ENCODE results near the gene SPRR2B. TPM values are rescaled to one million over a fixed set of nuclear protein-coding genes. Genes with fewer than 3 reads are reported as not detected.
"Not testable (repeated sequence)": the region's sequence is repeated elsewhere in the genome, so short reads cannot be mapped to it uniquely, and the experiment has no call there.

Gene SPRR2B
- not detected for total RNA-seq
- long read RNA-seq, result 0 reads

- no peak for DNase-seq
- intact Hi-C loops (cut with DNase I), result no loop called here
- ATAC-seq, result no peak
Measured at GRCh38 chr1:153071511-153071910, at the start of gene SPRR2B. Gene SPRR2B (minus strand): TSS chr1:153071611. CDS start chr1:153070839, 772 bp downstream.

GRCh38 chr1:153120945-153121344 lies 49.5 kb upstream of the SPRR2B start:
- intact Hi-C loops (cut with DNase I), result no loop called here

GRCh38 chr1:153119491-153119971 lies 48.1 kb upstream of the SPRR2B start:
- DNase-seq (no peak), ATAC-seq (peak in 1 of 2 donors; percentile 91)
- intact Hi-C loops (cut with DNase I), result no loop called here

More at GRCh38 chr1:153120945-153121344, 49.5 kb upstream of the SPRR2B start:
- ATAC-seq (no peak), DNase-seq (no peak)

- ATAC-seq, result peak in 1 of 2 donors; percentile 36
- DNase-seq; intact Hi-C loops (cut with DNase I): not testable (repeated sequence)
Measured at GRCh38 chr1:153115264-153115663, 43.9 kb upstream of the SPRR2B start.

- intact Hi-C loops (cut with DNase I), result no loop called here
- no peak for ATAC-seq
- DNase-seq, result no peak
Measured at GRCh38 chr1:153113416-153113815, 42.0 kb upstream of the SPRR2B start, which contains the start of gene SPRR2F. Gene SPRR2F (minus strand): TSS chr1:153113516. CDS start chr1:153112733, 783 bp downstream.

GRCh38 chr1:153112454-153112853 lies 41.0 kb upstream of the SPRR2B start:
- intact Hi-C loops (cut with DNase I); ATAC-seq; DNase-seq: not testable (repeated sequence)

- peak in 1 of 2 donors; percentile 92 for ATAC-seq
- no peak for DNase-seq
- intact Hi-C loops (cut with DNase I), result no loop called here
Measured at GRCh38 chr1:153100245-153100644, 28.8 kb upstream of the SPRR2B start.

GRCh38 chr1:153099461-153100045 lies 28.1 kb upstream of the SPRR2B start:
- ATAC-seq (no peak), DNase-seq (no peak)
- intact Hi-C loops (cut with DNase I), result no loop called here

- intact Hi-C loops (cut with DNase I), result no loop called here
Measured at GRCh38 chr1:153095764-153096163, 24.4 kb upstream of the SPRR2B start.

GRCh38 chr1:153094426-153094825 lies 23.0 kb upstream of the SPRR2B start, which contains the start of gene SPRR2E:
Gene SPRR2E (minus strand): TSS chr1:153094526. CDS start chr1:153093751, 775 bp downstream.
- no peak for ATAC-seq
- DNase-seq, result no peak
- intact Hi-C loops (cut with DNase I), result no loop called here

More at GRCh38 chr1:153095764-153096163, 24.4 kb upstream of the SPRR2B start:
- ATAC-seq, result no peak
- no peak for DNase-seq

- peak in 1 of 2 donors; percentile 61 for ATAC-seq
- no peak for DNase-seq
- intact Hi-C loops (cut with DNase I), result no loop called here
Measured at GRCh38 chr1:153087652-153088051, 16.2 kb upstream of the SPRR2B start.

GRCh38 chr1:153081736-153082135 lies 10.3 kb upstream of the SPRR2B start:
- DNase-seq, result no peak
- ATAC-seq, result no peak
- intact Hi-C loops (cut with DNase I), result no loop called here

- no peak for ATAC-seq
- no peak for DNase-seq
- intact Hi-C loops (cut with DNase I), result no loop called here
Measured at GRCh38 chr1:153072806-153073726, 1.7 kb upstream of the SPRR2B start.

GRCh38 chr1:153070243-153070642 lies 1.2 kb downstream of the SPRR2B start:
- DNase-seq (no peak), ATAC-seq (no peak)
- intact Hi-C loops (cut with DNase I), result no loop called here

GRCh38 chr1:153058826-153059784 lies 12.3 kb downstream of the SPRR2B start:
- ATAC-seq, result no peak
- DNase-seq, result no peak
- intact Hi-C loops (cut with DNase I), result no loop called here

GRCh38 chr1:153058154-153058553 lies 13.3 kb downstream of the SPRR2B start:
- ATAC-seq (no peak), DNase-seq (no peak)
- intact Hi-C loops (cut with DNase I), result no loop called here

GRCh38 chr1:153057375-153057774 lies 14.0 kb downstream of the SPRR2B start, which contains the start of gene SPRR2A:
Gene SPRR2A (minus strand): TSS chr1:153057512. CDS start chr1:153056735, 777 bp downstream.
- ATAC-seq (no peak), DNase-seq (no peak)
- intact Hi-C loops (cut with DNase I), result no loop called here

GRCh38 chr1:153056111-153056510 lies 15.3 kb downstream of the SPRR2B start:
- intact Hi-C loops (cut with DNase I); DNase-seq; ATAC-seq: not testable (repeated sequence)

- no peak for ATAC-seq
- no peak for DNase-seq
- intact Hi-C loops (cut with DNase I), result no loop called here
Measured at GRCh38 chr1:153049211-153049610, 22.2 kb downstream of the SPRR2B start.
